ENCODE measurements around the gene PGBD2. TPM values are rescaled to one million over a fixed set of nuclear protein-coding genes. Genes with fewer than 3 reads are reported as not detected.

PGBD2 gene
- total and polyA plus RNA-seq, 9 of the 15 experiments (the other 6 are each of a cell fraction or from before 2014, with no cell fraction given), result 11.9 to 21.8 (median 14.7) TPM

GRCh38 chr1:248873993-248874533 lies 32.0 kb upstream of the PGBD2 start (continued):
- peak; percentile 47; the same call in 1 of the 2 replicates for TF ChIP-seq ZBTB33 (CRISPR knock-in tag; IDR thresholded peaks at IDR 0.05)
- TF ChIP-seq, protein P1, sequence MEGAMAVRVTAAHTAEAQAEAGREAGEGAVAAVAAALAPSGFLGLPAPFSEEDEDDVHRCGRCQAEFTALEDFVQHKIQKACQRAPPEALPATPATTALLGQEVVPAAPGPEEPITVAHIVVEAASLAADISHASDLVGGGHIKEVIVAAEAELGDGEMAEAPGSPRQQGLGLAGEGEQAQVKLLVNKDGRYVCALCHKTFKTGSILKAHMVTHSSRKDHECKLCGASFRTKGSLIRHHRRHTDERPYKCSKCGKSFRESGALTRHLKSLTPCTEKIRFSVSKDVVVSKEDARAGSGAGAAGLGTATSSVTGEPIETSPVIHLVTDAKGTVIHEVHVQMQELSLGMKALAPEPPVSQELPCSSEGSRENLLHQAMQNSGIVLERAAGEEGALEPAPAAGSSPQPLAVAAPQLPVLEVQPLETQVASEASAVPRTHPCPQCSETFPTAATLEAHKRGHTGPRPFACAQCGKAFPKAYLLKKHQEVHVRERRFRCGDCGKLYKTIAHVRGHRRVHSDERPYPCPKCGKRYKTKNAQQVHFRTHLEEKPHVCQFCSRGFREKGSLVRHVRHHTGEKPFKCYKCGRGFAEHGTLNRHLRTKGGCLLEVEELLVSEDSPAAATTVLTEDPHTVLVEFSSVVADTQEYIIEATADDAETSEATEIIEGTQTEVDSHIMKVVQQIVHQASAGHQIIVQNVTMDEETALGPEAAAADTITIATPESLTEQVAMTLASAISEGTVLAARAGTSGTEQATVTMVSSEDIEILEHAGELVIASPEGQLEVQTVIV (CRISPR knock-in tag; IDR thresholded peaks at IDR 0.05; ENCODE audit: borderline replicate concordance), result no peak
- no peak for TF ChIP-seq SLC30A9 (CRISPR knock-in tag; IDR thresholded peaks at IDR 0.05)
- no peak for TF ChIP-seq TOE1 (IDR thresholded peaks at IDR 0.05; ENCODE audit: borderline replicate concordance)
- TF ChIP-seq TOE1 (CRISPR knock-in tag; IDR thresholded peaks at IDR 0.05; ENCODE audit: borderline replicate concordance, low read depth), result peak; percentile 81; the same call in 1 of the 2 replicates
- TF ChIP-seq NCOA2 (IDR thresholded peaks at IDR 0.05; ENCODE audit: partially characterized antibody in 2 of 2), result peak in 1 of 2 experiments; percentile 80
- TF ChIP-seq ETV5 (CRISPR knock-in tag; IDR thresholded peaks at IDR 0.05; ENCODE audit: low read depth), result no peak
- TF ChIP-seq CTCF (IDR thresholded peaks at IDR 0.05 in 2 of 3, conservative IDR thresholded peaks at IDR 0.05 in 1 of 3; ENCODE audit: insufficient read depth in 2 of 3, low read depth in 1 of 3, low read length in 3 of 3), result no peak
- TF ChIP-seq MEF2A (IDR thresholded peaks at IDR 0.05; ENCODE audit: control insufficient read depth, low read depth, low read length), result peak; percentile 19; the same call in 1 of the 2 replicates
- TF ChIP-seq MTA3 (IDR thresholded peaks at IDR 0.05; ENCODE audit: borderline replicate concordance), result no peak; the same call in 1 of the 2 replicates
- no peak for TF ChIP-seq HNRNPK (IDR thresholded peaks at IDR 0.05; ENCODE audit: low read depth, low read length, poor library complexity, severe bottlenecking)
- TF ChIP-seq ZNF707 (CRISPR knock-in tag; conservative IDR thresholded peaks at IDR 0.05), result no peak
- TF ChIP-seq ARHGAP35 (IDR thresholded peaks at IDR 0.05; ENCODE audit: partially characterized antibody), result no peak
- 0 out of 2 replicates have a peak, but pooled peaks have one; percentile 24 for TF ChIP-seq ZNF445 (CRISPR knock-in tag; IDR thresholded peaks at IDR 0.05; ENCODE audit: low read depth)
- TF ChIP-seq, protein P2, sequence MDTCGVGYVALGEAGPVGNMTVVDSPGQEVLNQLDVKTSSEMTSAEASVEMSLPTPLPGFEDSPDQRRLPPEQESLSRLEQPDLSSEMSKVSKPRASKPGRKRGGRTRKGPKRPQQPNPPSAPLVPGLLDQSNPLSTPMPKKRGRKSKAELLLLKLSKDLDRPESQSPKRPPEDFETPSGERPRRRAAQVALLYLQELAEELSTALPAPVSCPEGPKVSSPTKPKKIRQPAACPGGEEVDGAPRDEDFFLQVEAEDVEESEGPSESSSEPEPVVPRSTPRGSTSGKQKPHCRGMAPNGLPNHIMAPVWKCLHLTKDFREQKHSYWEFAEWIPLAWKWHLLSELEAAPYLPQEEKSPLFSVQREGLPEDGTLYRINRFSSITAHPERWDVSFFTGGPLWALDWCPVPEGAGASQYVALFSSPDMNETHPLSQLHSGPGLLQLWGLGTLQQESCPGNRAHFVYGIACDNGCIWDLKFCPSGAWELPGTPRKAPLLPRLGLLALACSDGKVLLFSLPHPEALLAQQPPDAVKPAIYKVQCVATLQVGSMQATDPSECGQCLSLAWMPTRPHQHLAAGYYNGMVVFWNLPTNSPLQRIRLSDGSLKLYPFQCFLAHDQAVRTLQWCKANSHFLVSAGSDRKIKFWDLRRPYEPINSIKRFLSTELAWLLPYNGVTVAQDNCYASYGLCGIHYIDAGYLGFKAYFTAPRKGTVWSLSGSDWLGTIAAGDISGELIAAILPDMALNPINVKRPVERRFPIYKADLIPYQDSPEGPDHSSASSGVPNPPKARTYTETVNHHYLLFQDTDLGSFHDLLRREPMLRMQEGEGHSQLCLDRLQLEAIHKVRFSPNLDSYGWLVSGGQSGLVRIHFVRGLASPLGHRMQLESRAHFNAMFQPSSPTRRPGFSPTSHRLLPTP (IDR thresholded peaks at IDR 0.05; ENCODE audit: borderline replicate concordance, extremely low read depth, insufficient read length), result peak; percentile 77
- TF ChIP-seq ZBTB12 (CRISPR knock-in tag; IDR thresholded peaks at IDR 0.05), result peak; percentile 79
